ENCODE measurements around the gene TTC33.
"Not testable (repeated sequence)": the region's sequence is repeated elsewhere in the genome, so short reads cannot be mapped to it uniquely, and the experiment has no call there.

TTC33 gene

GRCh38 chr5:40649463-40650030 is 106.2 kb downstream of the TTC33 start:
- peak; percentile 34 for DNase-seq

- no peak for DNase-seq
Measured at GRCh38 chr5:40648150-40648549, 107.6 kb downstream of the TTC33 start.

GRCh38 chr5:40646266-40646665 is 109.5 kb downstream of the TTC33 start:
- no peak for DNase-seq

- DNase-seq = not testable (repeated sequence)
Measured at GRCh38 chr5:40639531-40639930, 116.2 kb downstream of the TTC33 start.

GRCh38 chr5:40634593-40634992 is 121.2 kb downstream of the TTC33 start:
- no peak for DNase-seq

- DNase-seq = no peak
Measured at GRCh38 chr5:40634154-40634553, 121.6 kb downstream of the TTC33 start.

GRCh38 chr5:40631236-40631635 is 124.5 kb downstream of the TTC33 start:
- no peak for DNase-seq

GRCh38 chr5:40630126-40630525 is 125.6 kb downstream of the TTC33 start:
- DNase-seq = no peak

GRCh38 chr5:40628407-40628806 is 127.4 kb downstream of the TTC33 start:
- DNase-seq = no peak

GRCh38 chr5:40627706-40628105 is 128.1 kb downstream of the TTC33 start:
- DNase-seq = no peak

GRCh38 chr5:40626801-40627200 is 129.0 kb downstream of the TTC33 start:
- DNase-seq = no peak

GRCh38 chr5:40623480-40624420 is 132.0 kb downstream of the TTC33 start:
- no peak for DNase-seq

GRCh38 chr5:40622463-40623252 is 133.1 kb downstream of the TTC33 start:
- no peak for DNase-seq

- DNase-seq = no peak
Measured at GRCh38 chr5:40619421-40619820, 136.3 kb downstream of the TTC33 start.

GRCh38 chr5:40618926-40619325 is 136.8 kb downstream of the TTC33 start:
- no peak for DNase-seq

GRCh38 chr5:40616781-40617180 is 139.0 kb downstream of the TTC33 start:
- DNase-seq = no peak

- DNase-seq = no peak
Measured at GRCh38 chr5:40615586-40616170, 140.1 kb downstream of the TTC33 start.

- no peak for DNase-seq
Measured at GRCh38 chr5:40614923-40615585, 140.7 kb downstream of the TTC33 start.

- no peak for DNase-seq
Measured at GRCh38 chr5:40614466-40614865, 141.3 kb downstream of the TTC33 start.

- DNase-seq = no peak
Measured at GRCh38 chr5:40607202-40607601, 148.6 kb downstream of the TTC33 start.

GRCh38 chr5:40606077-40606765 is 149.5 kb downstream of the TTC33 start:
- no peak for DNase-seq
